AG10803 (cell line): ENCODE results near the gene MLLT10.
A peak's percentile ranks its signal among the peaks of the same experiment; 100 is the strongest.

Source experiments
- DNase-seq: peaks from one replicate; pipeline ENCODE4 v3.0.0; 2010; ENCODE audit warnings: low read depth
- H3K4me3 ChIP-seq: 2 replicates; pipeline ENCODE4 v1.5.1; 2011; ENCODE audit warnings: mild to moderate bottlenecking, low read length, control low read depth
- CTCF ChIP-seq: conservative IDR thresholded peaks from 2 replicates; pipeline ENCODE4 v1.5.1; 2011; ENCODE audit warnings: mild to moderate bottlenecking, low read length, control low read depth, inconsistent platforms

The MLLT10 gene

GRCh38 chr10:21518641-21519396 lies 15.2 kb upstream of the MLLT10 start:
- no peak for DNase-seq
- no peak for TF ChIP-seq CTCF
- peak overlapping the region; percentile 70 for H3K4me3 ChIP-seq

- DNase-seq, result no peak
- peak overlapping the region; percentile 70 for H3K4me3 ChIP-seq
- TF ChIP-seq CTCF, result no peak
These were observed 14.6 kb upstream of the MLLT10 start for GRCh38 chr10:21519397-21519933.

DNA sequence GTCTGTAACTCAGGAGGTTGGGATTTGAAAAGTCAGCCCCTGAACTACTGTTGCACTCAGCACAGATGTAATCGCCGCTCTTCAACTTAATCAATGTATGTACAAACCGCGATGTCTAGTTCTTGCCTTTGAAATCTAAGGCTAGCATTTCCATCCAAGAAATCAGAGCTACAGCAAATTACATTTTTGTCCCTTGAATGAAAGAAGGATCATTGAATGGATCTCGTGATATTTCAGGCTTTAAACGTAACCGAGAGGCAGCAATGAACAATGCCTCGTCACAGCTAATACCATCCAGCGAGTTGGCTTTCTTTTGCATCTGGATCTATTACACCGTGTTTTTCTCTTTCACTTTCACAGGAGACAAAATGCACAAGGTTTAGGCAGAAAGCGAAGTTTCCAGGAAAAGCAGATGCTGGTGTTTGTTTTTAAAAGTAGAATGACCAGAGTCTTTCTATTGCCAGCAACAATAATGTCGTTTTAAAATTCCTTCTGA lies 14.0 kb upstream of the MLLT10 start:
- DNase-seq, result peak; percentile 79
- peak overlapping the region; percentile 70 for H3K4me3 ChIP-seq
- no peak for TF ChIP-seq CTCF

GRCh38 chr10:21520509-21520908 lies 13.5 kb upstream of the MLLT10 start:
- H3K4me3 ChIP-seq, result peak overlapping the region; percentile 70
- no peak for DNase-seq
- TF ChIP-seq CTCF, result no peak

DNA sequence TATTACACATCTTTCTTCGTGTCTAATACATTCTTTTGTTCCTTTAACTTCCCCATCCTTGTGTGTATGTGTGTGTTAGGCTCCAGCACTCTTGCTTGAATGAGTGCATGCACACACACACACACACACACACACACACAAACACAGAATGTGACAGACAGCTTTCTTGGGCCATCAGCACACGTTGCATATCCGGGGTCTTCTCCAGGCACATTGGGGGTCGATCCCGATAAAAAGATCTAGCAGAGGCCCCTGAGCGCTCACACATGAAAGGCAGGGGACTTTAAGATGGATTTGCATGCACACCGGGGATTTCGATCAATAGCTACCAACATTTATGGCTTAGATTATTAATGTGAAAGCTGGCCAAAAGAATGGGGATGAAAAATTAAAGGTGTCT lies 13.1 kb upstream of the MLLT10 start:
- no peak overlapping the region for H3K4me3 ChIP-seq
- TF ChIP-seq CTCF, result no peak
- no peak for DNase-seq

GRCh38 chr10:21521751-21522533 lies 12.1 kb upstream of the MLLT10 start:
- DNase-seq, result no peak
- peak overlapping the region; percentile 3; the same call in 1 of the 2 replicates for H3K4me3 ChIP-seq
- no peak for TF ChIP-seq CTCF
